ENCODE measurements around the gene WDR81.

WDR81 gene

GRCh38 chr17:1782171-1782567, 57.7 kb downstream of the WDR81 start:
- no peak for DNase-seq (ENCODE audit: low spot score)

- no peak for DNase-seq (ENCODE audit: low spot score)
Measured at GRCh38 chr17:1783271-1783670, 58.8 kb downstream of the WDR81 start.

GRCh38 chr17:1783834-1784611, 59.5 kb downstream of the WDR81 start:
- DNase-seq (ENCODE audit: low spot score) = peak; percentile 19

GRCh38 chr17:1785930-1786329, 61.4 kb downstream of the WDR81 start:
- no peak for DNase-seq (ENCODE audit: low spot score)

GRCh38 chr17:1786708-1787107, 62.2 kb downstream of the WDR81 start:
- no peak for DNase-seq (ENCODE audit: low spot score)

- DNase-seq (ENCODE audit: low spot score) = peak; percentile 76
Measured at GRCh38 chr17:1787301-1787902, 62.9 kb downstream of the WDR81 start.
